Left ventricle myocardium inferior (tissue), 1 donor: ENCODE results near the gene TESK2. TPM values are rescaled to one million over a fixed set of nuclear protein-coding genes. Genes with fewer than 3 reads are reported as not detected.
"Not testable (repeated sequence)": the region's sequence is repeated elsewhere in the genome, so short reads cannot be mapped to it uniquely, and the experiment has no call there.

Source experiments
- DNase-seq: peaks from one replicate; pipeline ENCODE4 v3.0.0-alpha.2; 2020
- H3K27ac ChIP-seq: fragments of 200-600 bp; replicated peaks from 2 replicates; pipeline ENCODE4 v1.8.0; 2021
- H3K27me3 ChIP-seq: fragments of 200-600 bp; 2 replicates; pipeline ENCODE4 v1.8.0; 2021; ENCODE audit warnings: low read depth
- H3K36me3 ChIP-seq: fragments of 200-600 bp; 2 replicates; pipeline ENCODE4 v1.8.0; 2021
- H3K4me1 ChIP-seq: fragments of 200-600 bp; 2 replicates; pipeline ENCODE4 v1.8.0; 2021
- H3K4me3 ChIP-seq: fragments of 200-600 bp; 2 replicates; pipeline ENCODE4 v1.8.0; 2021; ENCODE audit warnings: mild to moderate bottlenecking, moderate library complexity
- H3K9me3 ChIP-seq: fragments of 200-600 bp; replicated peaks from 2 replicates; pipeline ENCODE4 v1.8.0; 2021
- intact Hi-C: fragments of 100-400 bp; cut with micrococcal nuclease; formaldehyde crosslinking; loops from one replicate; pipeline ENCODE4 v1.11.0; 2022
- total RNA-seq: library from RNA; stranded (reverse); fragmentation: NEBNext Ultra II Directional; extraction: Animal tissue kit (Norgen Biotek cat#: 25700); gene quantifications from one replicate; pipeline ENCODE4 v1.2.1, GENCODE V29; 2021
- TF ChIP-seq, protein P1 (sequence below): fragments of 200-600 bp; IDR thresholded peaks from 2 replicates; pipeline ENCODE4 v1.8.0; 2021; ENCODE audit warnings: antibody characterized with exemption, mild to moderate bottlenecking, borderline replicate concordance
- donor health status: DM: no; HTN: yes; CAD: no; lungs with severe emphysema.

Gene TESK2
- total RNA-seq, 1 donor from 2014 or later: 1.4 TPM

DNA sequence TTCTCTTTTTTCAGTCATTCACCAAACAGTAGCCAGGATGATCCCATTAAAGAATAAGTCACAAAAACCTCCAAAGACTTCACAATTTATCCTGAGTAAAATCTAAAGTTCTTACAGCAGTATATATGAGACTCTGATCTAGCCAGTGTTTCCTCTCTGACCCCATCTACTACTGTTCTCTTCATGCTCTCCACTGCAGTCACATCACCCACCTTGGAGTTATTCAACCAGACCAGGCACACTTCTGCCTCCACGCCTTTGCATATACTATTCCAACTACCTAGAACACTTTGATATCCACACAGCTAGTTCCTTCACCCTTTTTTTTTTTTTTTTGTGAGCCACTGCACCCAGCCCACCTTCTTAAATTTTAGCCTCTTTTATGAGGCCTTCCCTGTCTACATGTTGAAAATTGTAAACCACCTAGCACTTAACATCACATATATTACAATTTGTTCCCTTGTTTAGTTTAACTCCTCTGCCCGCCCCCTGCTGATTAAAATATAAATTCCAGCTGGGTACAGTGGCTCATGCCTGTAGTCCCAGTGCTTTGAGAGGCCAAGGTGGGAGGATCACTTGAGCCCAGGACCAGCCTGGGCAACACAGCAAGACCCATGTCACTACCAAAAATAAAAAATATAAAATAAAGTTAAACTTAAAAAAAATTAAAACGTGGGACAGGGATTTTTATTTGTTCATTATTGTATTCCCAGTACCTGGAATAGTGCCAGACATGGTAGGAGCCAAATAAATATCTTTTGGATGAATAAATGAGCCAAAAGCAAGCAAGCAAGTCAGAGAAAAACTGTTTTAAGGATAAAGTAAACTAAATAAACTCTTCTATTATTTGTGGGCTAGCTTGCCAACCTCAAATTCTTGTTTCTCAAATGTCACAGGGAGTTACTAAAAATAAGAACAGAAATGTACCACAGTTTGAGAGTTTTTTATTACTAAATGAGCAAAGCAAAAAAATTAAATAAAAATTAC is 115.6 kb downstream of the TESK2 start:
- Histone ChIP-seq H3K4me1 (peaks cover 6% of the 10 kb centered on the region), H3K27ac (no peak overlapping the region), H3K9me3 (no peaks in the 10 kb centered on the region), H3K4me3 (no peak overlapping the region), H3K27me3 (no peaks in the 10 kb centered on the region), H3K36me3 (no peaks in the 10 kb centered on the region)
- TF ChIP-seq, protein P1, sequence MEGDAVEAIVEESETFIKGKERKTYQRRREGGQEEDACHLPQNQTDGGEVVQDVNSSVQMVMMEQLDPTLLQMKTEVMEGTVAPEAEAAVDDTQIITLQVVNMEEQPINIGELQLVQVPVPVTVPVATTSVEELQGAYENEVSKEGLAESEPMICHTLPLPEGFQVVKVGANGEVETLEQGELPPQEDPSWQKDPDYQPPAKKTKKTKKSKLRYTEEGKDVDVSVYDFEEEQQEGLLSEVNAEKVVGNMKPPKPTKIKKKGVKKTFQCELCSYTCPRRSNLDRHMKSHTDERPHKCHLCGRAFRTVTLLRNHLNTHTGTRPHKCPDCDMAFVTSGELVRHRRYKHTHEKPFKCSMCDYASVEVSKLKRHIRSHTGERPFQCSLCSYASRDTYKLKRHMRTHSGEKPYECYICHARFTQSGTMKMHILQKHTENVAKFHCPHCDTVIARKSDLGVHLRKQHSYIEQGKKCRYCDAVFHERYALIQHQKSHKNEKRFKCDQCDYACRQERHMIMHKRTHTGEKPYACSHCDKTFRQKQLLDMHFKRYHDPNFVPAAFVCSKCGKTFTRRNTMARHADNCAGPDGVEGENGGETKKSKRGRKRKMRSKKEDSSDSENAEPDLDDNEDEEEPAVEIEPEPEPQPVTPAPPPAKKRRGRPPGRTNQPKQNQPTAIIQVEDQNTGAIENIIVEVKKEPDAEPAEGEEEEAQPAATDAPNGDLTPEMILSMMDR: no peak
- no peak for DNase-seq
- intact Hi-C loops: no loop called here

DNA sequence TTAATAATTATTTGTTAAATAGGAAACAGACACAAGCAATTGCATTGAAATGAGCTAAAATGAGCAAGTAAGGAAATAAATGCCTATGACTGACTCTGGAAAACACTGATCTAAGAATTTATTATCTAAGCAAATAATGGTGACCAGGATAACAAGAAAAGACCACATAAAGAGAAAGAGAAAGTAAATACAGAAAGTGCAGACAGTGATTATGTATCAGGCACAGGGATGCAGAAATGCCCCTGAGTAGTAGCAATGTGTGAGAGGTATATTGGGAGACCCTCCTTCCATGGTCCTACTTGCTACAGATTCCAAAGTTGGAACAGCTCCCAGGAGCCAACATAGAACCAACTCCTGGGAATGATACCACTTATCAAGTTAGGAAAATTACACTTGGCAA is 117.4 kb downstream of the TESK2 start:
- H3K9me3 ChIP-seq: no peaks in the 10 kb centered on the region
- TF ChIP-seq, protein P1: no peak
- H3K27ac ChIP-seq: no peak overlapping the region
- intact Hi-C loops: no loop called here
- no peak for DNase-seq
- H3K27me3 ChIP-seq: no peaks in the 10 kb centered on the region
- no peak overlapping the region for H3K4me3 ChIP-seq
- H3K4me1 ChIP-seq: peaks cover 6% of the 10 kb centered on the region
- H3K36me3 ChIP-seq: no peaks in the 10 kb centered on the region

DNA sequence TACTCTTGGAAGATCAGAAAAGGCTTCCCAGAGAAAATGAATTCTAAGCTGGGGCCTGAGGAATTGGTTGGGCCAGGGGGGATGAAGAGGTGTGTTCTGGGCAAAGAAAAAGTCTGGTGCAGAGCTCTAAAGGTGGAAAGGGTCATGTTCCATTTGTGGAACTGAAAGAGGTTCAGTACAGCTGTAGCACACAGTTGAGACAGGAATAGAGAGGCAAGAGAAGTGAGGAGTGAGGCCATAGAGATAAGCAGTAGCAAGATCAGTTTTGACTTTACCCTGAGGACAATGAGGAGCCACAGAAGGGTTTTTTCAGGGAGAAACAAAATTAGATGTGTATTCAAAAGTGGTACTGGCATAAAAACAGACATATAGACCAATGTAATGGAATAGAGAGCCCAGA is 120.4 kb downstream of the TESK2 start:
- H3K4me3 ChIP-seq: no peak overlapping the region
- no peaks in the 10 kb centered on the region for H3K9me3 ChIP-seq
- no peaks in the 10 kb centered on the region for H3K36me3 ChIP-seq
- TF ChIP-seq, protein P1: no peak
- no peak for DNase-seq
- H3K27me3 ChIP-seq: no peaks in the 10 kb centered on the region
- no peak overlapping the region for H3K27ac ChIP-seq
- intact Hi-C loops: no loop called here
- no peaks in the 10 kb centered on the region for H3K4me1 ChIP-seq

DNA sequence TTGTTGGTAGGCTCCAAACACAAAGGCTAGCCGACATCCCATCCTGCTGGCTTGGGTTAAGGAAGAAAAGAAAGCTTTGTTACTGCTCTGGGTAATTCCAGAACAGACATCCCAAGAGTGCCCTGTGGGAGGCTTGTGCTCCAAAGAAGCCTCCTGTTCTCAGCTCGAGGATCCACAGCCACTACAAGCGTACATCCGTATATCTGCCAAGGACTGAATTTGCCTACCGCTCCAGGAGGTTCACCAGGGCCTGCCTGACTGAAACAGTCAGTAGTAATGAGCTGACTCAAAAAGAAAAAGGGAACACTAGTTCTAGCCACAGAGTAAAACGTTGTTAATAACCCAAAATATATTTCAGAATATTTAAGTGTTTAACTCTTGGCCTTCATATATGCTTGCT is 125.9 kb downstream of the TESK2 start:
- TF ChIP-seq, protein P1: no peak
- intact Hi-C loops: loop anchor here (10.0 kb wide), 1 partner anchor 210 kb away; no protein-coding TSS in a partner anchor
- H3K27ac ChIP-seq: no peak overlapping the region

DNA sequence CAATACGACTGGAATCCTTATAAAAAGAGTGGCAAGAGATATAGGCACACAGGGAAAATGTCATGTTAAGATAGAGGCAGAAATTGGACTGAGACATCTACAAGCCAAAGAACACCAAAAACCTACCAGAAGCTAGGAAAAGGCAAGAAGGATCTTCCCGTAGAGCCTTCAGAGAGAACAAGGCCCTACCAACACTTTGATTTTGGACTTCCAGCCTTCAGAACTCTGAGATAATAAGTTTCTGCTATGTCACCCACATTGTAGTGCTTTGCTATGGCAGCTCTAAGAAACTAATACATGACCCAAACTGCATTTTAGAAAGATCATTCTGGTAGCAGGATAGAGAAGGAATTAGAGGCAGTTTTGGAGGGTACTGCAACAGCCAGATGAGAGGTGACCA is 126.7 kb downstream of the TESK2 start:
- Histone ChIP-seq H3K4me1 (peaks cover 24% of the 10 kb centered on the region), H3K9me3 (no peaks in the 10 kb centered on the region), H3K27ac (no peak overlapping the region), H3K36me3 (no peaks in the 10 kb centered on the region), H3K27me3 (no peaks in the 10 kb centered on the region), H3K4me3 (no peak overlapping the region)
- DNase-seq: no peak
- intact Hi-C loops: loop anchor here (10.0 kb wide), 1 partner anchor 211 kb away; no protein-coding TSS in a partner anchor
- TF ChIP-seq, protein P1: no peak

More for the DNA sequence above, 125.9 kb downstream of the TESK2 start:
- Histone ChIP-seq H3K4me3 (no peak overlapping the region), H3K36me3 (no peaks in the 10 kb centered on the region), H3K4me1 (peaks cover 18% of the 10 kb centered on the region), H3K27me3 (no peaks in the 10 kb centered on the region), H3K9me3 (no peaks in the 10 kb centered on the region)
- DNase-seq: no peak

DNA sequence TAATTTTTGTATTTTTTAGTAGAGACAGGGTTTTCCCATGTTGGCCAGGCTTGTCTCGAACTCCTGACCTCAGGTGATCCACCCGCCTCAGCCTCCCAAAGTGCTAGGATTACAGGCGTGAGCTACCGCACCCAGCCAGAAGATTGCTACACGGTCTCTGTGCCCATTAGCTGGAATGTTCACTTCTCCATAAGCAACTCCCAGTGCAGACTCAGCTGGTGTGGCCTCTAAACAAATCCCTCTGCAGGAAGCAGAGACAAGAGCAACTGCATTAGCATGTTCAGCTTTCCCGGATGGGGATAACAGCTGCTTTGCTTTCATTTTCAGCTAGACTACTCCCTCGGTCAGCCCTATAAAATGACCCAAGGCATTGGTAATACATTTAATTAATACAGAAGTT is 130.0 kb downstream of the TESK2 start:
- not testable (repeated sequence) for DNase-seq, H3K27me3 ChIP-seq, H3K36me3 ChIP-seq, H3K9me3 ChIP-seq
- intact Hi-C loops: loop anchor here (2.0 to 10.0 kb wide), 2 partner anchors 132 to 214 kb away; no protein-coding TSS in a partner anchor
- H3K4me3 ChIP-seq: peak overlapping the region; percentile 43
- peak overlapping the region; percentile 76 for H3K27ac ChIP-seq
- H3K4me1 ChIP-seq: peaks cover 24% of the 10 kb centered on the region
